ENCODE measurements around the gene KCTD4. TPM values are rescaled to one million over a fixed set of nuclear protein-coding genes. Genes with fewer than 3 reads are reported as not detected.
"Not testable (repeated sequence)": the region's sequence is repeated elsewhere in the genome, so short reads cannot be mapped to it uniquely, and the experiment has no call there.

Gene KCTD4
- under 1 TPM in 2 of 9 donors, not detected in 7; 0.12 to 0.75 TPM for total RNA-seq
- under 1 TPM in 1 of 2 donors, not detected in 1; 0.08 TPM for polyA plus RNA-seq
- long read RNA-seq, donor 1: 0 reads
- long read RNA-seq, donor 2: 0 reads
- long read RNA-seq, donor 3: 0 reads

DNA sequence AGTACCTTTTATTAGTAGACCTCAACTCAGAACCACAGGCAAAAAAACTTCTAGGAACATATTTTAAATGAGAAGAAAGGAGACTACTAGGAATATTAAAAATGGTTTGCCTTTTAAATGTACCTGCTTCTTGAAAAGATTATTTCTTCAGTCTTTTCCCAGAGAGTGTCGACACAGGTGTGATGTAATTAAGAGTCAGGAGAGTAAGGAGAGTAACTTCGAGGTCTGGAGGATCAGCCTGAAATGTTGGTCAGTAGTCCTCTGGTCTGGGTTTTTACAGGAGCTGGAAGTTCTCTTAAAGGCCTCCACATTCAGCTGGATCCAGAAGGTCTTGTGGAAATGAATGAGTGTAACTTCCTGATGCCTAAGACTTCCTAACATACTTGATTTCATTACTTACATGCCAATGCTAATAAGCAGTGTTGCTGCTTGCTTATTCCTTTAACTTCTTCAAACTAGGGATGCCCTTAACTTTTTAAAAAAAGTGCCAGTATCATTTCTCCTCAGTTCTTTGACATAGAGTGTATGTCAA, at the start of gene KCTD4:
Gene KCTD4 (minus strand): TSS at position 345 of the 532 bp plus-strand sequence. CDS start 6,478 bp downstream, outside the sequence.
- H3K36me3 ChIP-seq: no peaks in the 10 kb centered on the region
- no peak within 1 kb of the TSS for H3K27ac ChIP-seq
- no peaks in the 10 kb centered on the region for H3K27me3 ChIP-seq
- H3K4me1 ChIP-seq: peaks cover 0 to 32% (median 16%) of the 10 kb centered on the region in 12 donors
- no peak for DNase-seq
- no peak within 1 kb of the TSS for H3K4me3 ChIP-seq
- WGBS, 4 donors: 84 to 98% (median 89%) methylated on average over 2 of the region's 2 CpGs
- ATAC-seq: no peak
- TF ChIP-seq POLR2A (IDR thresholded peaks at IDR 0.05) (no peak), CTCF (IDR thresholded peaks at IDR 0.05) (no peak)
- intact Hi-C loops (cut with DNase I): no loop called here
- no peaks in the 10 kb centered on the region for H3K9me3 ChIP-seq

DNA sequence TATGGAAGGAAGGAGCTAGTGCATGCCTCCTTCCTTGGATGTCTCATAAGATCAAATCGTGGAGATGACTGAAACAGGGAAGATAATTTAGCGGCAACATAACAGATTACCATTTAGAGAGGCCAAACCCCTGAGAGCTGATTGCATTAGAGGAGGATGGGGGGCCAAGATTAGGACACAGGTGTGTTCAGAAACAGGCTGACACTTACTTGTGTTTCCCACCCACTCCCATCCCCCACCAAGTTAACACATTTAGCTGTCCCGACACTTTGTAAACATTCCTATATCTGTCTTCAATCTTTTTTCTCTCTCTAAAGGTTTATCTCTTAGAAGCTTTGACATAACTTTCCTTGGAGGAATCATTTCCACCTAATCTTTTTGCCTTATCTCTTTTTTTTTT, 48.8 kb upstream of the KCTD4 start:
- Histone ChIP-seq H3K27me3 (no peaks in the 10 kb centered on the region), H3K4me3 (no peak overlapping the region), H3K4me1 (peaks cover 0 to 7% (median 0%) of the 10 kb centered on the region in 12 donors), H3K9me3 (no peaks in the 10 kb centered on the region), H3K27ac (no peak overlapping the region), H3K36me3 (peaks cover 0 to 21% (median 18%) of the 10 kb centered on the region in 9 donors)
- intact Hi-C loops (cut with DNase I): no loop called here
- DNase-seq (no peak), ATAC-seq (no peak)
- WGBS, 4 donors: 84 to 90% (median 86%) methylated on average over 3 of the region's 3 CpGs
- no peak for TF ChIP-seq POLR2A (IDR thresholded peaks at IDR 0.05)
- TF ChIP-seq CTCF (IDR thresholded peaks at IDR 0.05): no peak

- H3K4me1 ChIP-seq: peaks cover 0 to 16% (median 5%) of the 10 kb centered on the region in 12 donors
- intact Hi-C loops (cut with DNase I); ATAC-seq; H3K36me3 ChIP-seq; H3K4me3 ChIP-seq; H3K9me3 ChIP-seq; H3K27me3 ChIP-seq; H3K27ac ChIP-seq; DNase-seq: not testable (repeated sequence)
- 91 to 98% (median 96%) methylated on average over 7 of the region's 7 CpGs for WGBS, 4 donors
Observed at GRCh38 chr13:45244736-45245135, 43.9 kb upstream of the KCTD4 start.

GRCh38 chr13:45243077-45243476, 42.2 kb upstream of the KCTD4 start:
- intact Hi-C loops (cut with DNase I): no loop called here

More at GRCh38 chr13:45243077-45243476, 42.2 kb upstream of the KCTD4 start:
- ATAC-seq: peak in 1 of 4 donors; percentile 50
- H3K27ac ChIP-seq: peak overlapping the region in 1 of 12 donors; percentile 22
- no peaks in the 10 kb centered on the region for H3K27me3 ChIP-seq
- H3K4me3 ChIP-seq: no peak overlapping the region
- H3K4me1 ChIP-seq: peaks cover 0 to 16% (median 5%) of the 10 kb centered on the region in 12 donors
- no peak for TF ChIP-seq CTCF (IDR thresholded peaks at IDR 0.05)
- TF ChIP-seq POLR2A (IDR thresholded peaks at IDR 0.05): no peak
- no peaks in the 10 kb centered on the region for H3K36me3 ChIP-seq
- peak in 1 of 5 donors; percentile 29 for DNase-seq
- WGBS, 4 donors: 90 to 96% (median 92%) methylated on average over 8 of the region's 8 CpGs
- no peaks in the 10 kb centered on the region for H3K9me3 ChIP-seq

All from heart left ventricle (tissue), 16 donors.